ENCODE results near the gene ALDH1L1. TPM values are rescaled to one million over a fixed set of nuclear protein-coding genes. Genes with fewer than 3 reads are reported as not detected.

ALDH1L1 gene
- total RNA-seq, 1 experiment from 2014 or later: not detected

GRCh38 chr3:126108676-126109050 lies 71.7 kb downstream of the ALDH1L1 start:
- intact Hi-C loops (cut with micrococcal nuclease): no loop called here
- ChIA-PET CTCF (no interaction called here), POLR2A (ENCODE audit: unreplicated experiment) (no interaction called here)
- TF ChIP-seq EZH2phosphoT487 (IDR thresholded peaks at IDR 0.05; ENCODE audit: borderline replicate concordance, low read length) (no peak), EZH2 (IDR thresholded peaks at IDR 0.05; ENCODE audit: low read length, unreplicated experiment) (no peak), CTCF (conservative IDR thresholded peaks at IDR 0.05; ENCODE audit: low read depth, low read length) (no peak)
- no peak overlapping the region for H3K27ac ChIP-seq (ENCODE audit: low read length)
- H3K4me2 ChIP-seq (ENCODE audit: low read length): no peak overlapping the region
- H3K9me2 ChIP-seq (replicated peaks; ENCODE audit: low read length): no peaks in the 10 kb centered on the region
- BruUV-seq (replicated peaks): no TSS peak
- no peak overlapping the region for H3K4me3 ChIP-seq (ENCODE audit: low read length)
- DNase-seq: no peak
- H3K36me3 ChIP-seq (ENCODE audit: low read depth, low read length): no peaks in the 10 kb centered on the region
- H3K9me3 ChIP-seq (ENCODE audit: low read length): no peaks in the 10 kb centered on the region
- H3F3A ChIP-seq (ENCODE audit: low read length, unreplicated experiment): no peaks in the 10 kb centered on the region
- no peak for ATAC-seq
- H3K9ac ChIP-seq (ENCODE audit: low read length): no peak overlapping the region
- H4K20me1 ChIP-seq (ENCODE audit: low read length): no peaks in the 10 kb centered on the region
- H2AFZ ChIP-seq (ENCODE audit: low read length): no peak overlapping the region
- H3K79me2 ChIP-seq (ENCODE audit: low read length): no peaks in the 10 kb centered on the region
- no peaks in the 10 kb centered on the region for H3K4me1 ChIP-seq (ENCODE audit: insufficient read depth, low read length)
- H3K27me3 ChIP-seq (ENCODE audit: low read length): no peaks in the 10 kb centered on the region

- BruUV-seq (replicated peaks): no TSS peak
- no peak overlapping the region for H2AFZ ChIP-seq (ENCODE audit: low read length)
- TF ChIP-seq EZH2 (IDR thresholded peaks at IDR 0.05; ENCODE audit: low read length, unreplicated experiment): no peak
- no peak for TF ChIP-seq CTCF (conservative IDR thresholded peaks at IDR 0.05; ENCODE audit: low read depth, low read length)
- TF ChIP-seq EZH2phosphoT487 (IDR thresholded peaks at IDR 0.05; ENCODE audit: borderline replicate concordance, low read length): no peak
- H3K4me2 ChIP-seq (ENCODE audit: low read length): no peak overlapping the region
- no peaks in the 10 kb centered on the region for H3K36me3 ChIP-seq (ENCODE audit: low read depth, low read length)
- H3K9ac ChIP-seq (ENCODE audit: low read length): no peak overlapping the region
- no peaks in the 10 kb centered on the region for H3K9me2 ChIP-seq (replicated peaks; ENCODE audit: low read length)
- H3K9me3 ChIP-seq (ENCODE audit: low read length): no peaks in the 10 kb centered on the region
- intact Hi-C loops (cut with micrococcal nuclease): no loop called here
- no peak overlapping the region for H3K4me3 ChIP-seq (ENCODE audit: low read length)
- no peaks in the 10 kb centered on the region for H3K27me3 ChIP-seq (ENCODE audit: low read length)
- H3F3A ChIP-seq (ENCODE audit: low read length, unreplicated experiment): no peaks in the 10 kb centered on the region
- ATAC-seq (no peak), DNase-seq (no peak)
- ChIA-PET POLR2A (ENCODE audit: unreplicated experiment) (no interaction called here), CTCF (no interaction called here)
- no peak overlapping the region for H3K27ac ChIP-seq (ENCODE audit: low read length)
- H4K20me1 ChIP-seq (ENCODE audit: low read length): no peaks in the 10 kb centered on the region
- H3K4me1 ChIP-seq (ENCODE audit: insufficient read depth, low read length): no peaks in the 10 kb centered on the region
- no peaks in the 10 kb centered on the region for H3K79me2 ChIP-seq (ENCODE audit: low read length)
Measured at GRCh38 chr3:126107957-126108675, 72.3 kb downstream of the ALDH1L1 start.

GRCh38 chr3:126107203-126107939 lies 73.0 kb downstream of the ALDH1L1 start:
- Histone ChIP-seq H3K4me1 (ENCODE audit: insufficient read depth, low read length) (no peaks in the 10 kb centered on the region), H3K27me3 (ENCODE audit: low read length) (no peaks in the 10 kb centered on the region), H4K20me1 (ENCODE audit: low read length) (no peaks in the 10 kb centered on the region), H3F3A (ENCODE audit: low read length, unreplicated experiment) (no peaks in the 10 kb centered on the region), H3K36me3 (ENCODE audit: low read depth, low read length) (no peaks in the 10 kb centered on the region), H3K27ac (ENCODE audit: low read length) (no peak overlapping the region), H3K9me3 (ENCODE audit: low read length) (no peaks in the 10 kb centered on the region), H3K4me3 (ENCODE audit: low read length) (no peak overlapping the region), H3K79me2 (ENCODE audit: low read length) (no peaks in the 10 kb centered on the region), H2AFZ (ENCODE audit: low read length) (no peak overlapping the region), H3K9ac (ENCODE audit: low read length) (no peak overlapping the region), H3K4me2 (ENCODE audit: low read length) (no peak overlapping the region), H3K9me2 (replicated peaks; ENCODE audit: low read length) (no peaks in the 10 kb centered on the region)
- ChIA-PET CTCF (no interaction called here), POLR2A (ENCODE audit: unreplicated experiment) (no interaction called here)
- ATAC-seq (no peak), DNase-seq (no peak)
- no TSS peak for BruUV-seq (replicated peaks)
- TF ChIP-seq EZH2 (IDR thresholded peaks at IDR 0.05; ENCODE audit: low read length, unreplicated experiment) (no peak), EZH2phosphoT487 (IDR thresholded peaks at IDR 0.05; ENCODE audit: borderline replicate concordance, low read length) (no peak), CTCF (conservative IDR thresholded peaks at IDR 0.05; ENCODE audit: low read depth, low read length) (no peak)
- intact Hi-C loops (cut with micrococcal nuclease): no loop called here

Data from PC-3 (cell line).